Measurements from ENCODE around the gene ARHGAP25.
A peak's percentile ranks its signal among the peaks of the same experiment; 100 is the strongest.
"Not testable (repeated sequence)": the region's sequence is repeated elsewhere in the genome, so short reads cannot be mapped to it uniquely, and the experiment has no call there.

Gene ARHGAP25

DNA sequence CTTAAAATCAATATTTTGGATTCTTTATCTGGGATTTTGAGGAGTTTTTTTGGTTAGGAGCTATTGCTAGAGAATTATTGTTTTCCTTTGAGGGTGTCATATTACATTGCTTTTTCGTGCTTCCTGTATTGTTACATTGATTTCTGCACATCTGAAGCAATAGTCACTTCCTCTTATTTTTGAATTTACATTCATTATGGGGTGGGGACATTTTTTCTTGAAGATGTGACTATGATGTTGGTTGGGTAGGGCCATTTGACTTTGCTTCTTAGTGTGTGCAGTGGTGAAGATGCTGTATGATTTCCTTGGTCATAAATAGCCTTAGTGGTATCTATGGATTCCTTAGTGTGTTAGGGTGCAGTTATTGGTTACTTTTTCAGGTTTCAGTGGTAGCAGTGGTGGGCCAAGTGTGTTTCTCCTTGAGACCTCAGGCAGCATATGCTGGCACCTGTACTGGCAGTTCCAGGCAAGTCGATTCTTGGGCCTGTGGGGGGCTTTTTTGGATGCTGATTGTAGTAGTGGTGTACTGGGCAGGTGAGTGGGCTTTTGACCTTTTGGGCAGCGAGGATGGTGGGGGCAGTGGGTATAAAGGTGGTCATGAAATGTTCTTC is 61.8 kb downstream of the ARHGAP25 start:
- DNase-seq (ENCODE audit: low read depth, low spot score): no peak
- H3K27ac ChIP-seq: no peak overlapping the region
- no peak for TF ChIP-seq POLR2AphosphoS5 (IDR thresholded peaks at IDR 0.05; ENCODE audit: borderline replicate concordance, low read depth, low read length)
- no peak for TF ChIP-seq EZH2 (IDR thresholded peaks at IDR 0.05)
- TF ChIP-seq FOXP2 (optimal IDR thresholded peaks at IDR 0.05; ENCODE audit: control extremely low read depth, extremely low read length, insufficient read depth): no peak
- no peak overlapping the region for H3K9ac ChIP-seq (ENCODE audit: insufficient read length)
- no peaks in the 10 kb centered on the region for H3K36me3 ChIP-seq (ENCODE audit: insufficient read depth, low read length)
- no peak overlapping the region for H3K4me3 ChIP-seq
- H3K9me3 ChIP-seq (ENCODE audit: low read depth, low read length): peaks cover 3% of the 10 kb centered on the region; the same call in 1 of the 2 replicates

DNA sequence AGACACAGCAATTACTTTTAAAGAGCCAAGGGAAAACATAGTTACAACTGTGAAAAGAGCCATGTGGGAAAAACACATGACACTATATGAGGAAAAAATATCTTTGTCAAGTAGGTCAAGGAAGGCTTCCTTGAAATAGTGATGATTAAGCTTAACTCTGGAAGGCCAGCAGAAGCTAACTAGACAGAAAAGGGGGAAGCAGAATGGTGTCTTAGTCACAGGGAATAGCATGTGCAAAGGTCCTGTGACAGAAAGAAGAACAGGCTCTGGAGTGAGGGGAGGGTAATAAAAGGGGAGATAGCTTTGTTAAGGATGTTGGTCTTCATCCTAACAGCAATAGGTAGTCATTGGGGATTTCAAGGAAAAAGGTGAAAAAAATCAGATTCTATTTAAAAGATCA is 64.0 kb downstream of the ARHGAP25 start:
- TF ChIP-seq POLR2AphosphoS5 (IDR thresholded peaks at IDR 0.05; ENCODE audit: borderline replicate concordance, low read depth, low read length) (no peak), EZH2 (IDR thresholded peaks at IDR 0.05) (no peak), FOXP2 (optimal IDR thresholded peaks at IDR 0.05; ENCODE audit: control extremely low read depth, extremely low read length, insufficient read depth) (no peak)
- Histone ChIP-seq H3K36me3 (ENCODE audit: insufficient read depth, low read length) (no peaks in the 10 kb centered on the region), H3K27ac (no peak overlapping the region), H3K9me3 (ENCODE audit: low read depth, low read length) (0 out of 2 replicates have a peak, but pooled peaks cover under 1% of the 10 kb centered on the region), H3K4me3 (no peak overlapping the region), H3K9ac (ENCODE audit: insufficient read length) (no peak overlapping the region)
- DNase-seq (ENCODE audit: low read depth, low spot score): no peak

DNA sequence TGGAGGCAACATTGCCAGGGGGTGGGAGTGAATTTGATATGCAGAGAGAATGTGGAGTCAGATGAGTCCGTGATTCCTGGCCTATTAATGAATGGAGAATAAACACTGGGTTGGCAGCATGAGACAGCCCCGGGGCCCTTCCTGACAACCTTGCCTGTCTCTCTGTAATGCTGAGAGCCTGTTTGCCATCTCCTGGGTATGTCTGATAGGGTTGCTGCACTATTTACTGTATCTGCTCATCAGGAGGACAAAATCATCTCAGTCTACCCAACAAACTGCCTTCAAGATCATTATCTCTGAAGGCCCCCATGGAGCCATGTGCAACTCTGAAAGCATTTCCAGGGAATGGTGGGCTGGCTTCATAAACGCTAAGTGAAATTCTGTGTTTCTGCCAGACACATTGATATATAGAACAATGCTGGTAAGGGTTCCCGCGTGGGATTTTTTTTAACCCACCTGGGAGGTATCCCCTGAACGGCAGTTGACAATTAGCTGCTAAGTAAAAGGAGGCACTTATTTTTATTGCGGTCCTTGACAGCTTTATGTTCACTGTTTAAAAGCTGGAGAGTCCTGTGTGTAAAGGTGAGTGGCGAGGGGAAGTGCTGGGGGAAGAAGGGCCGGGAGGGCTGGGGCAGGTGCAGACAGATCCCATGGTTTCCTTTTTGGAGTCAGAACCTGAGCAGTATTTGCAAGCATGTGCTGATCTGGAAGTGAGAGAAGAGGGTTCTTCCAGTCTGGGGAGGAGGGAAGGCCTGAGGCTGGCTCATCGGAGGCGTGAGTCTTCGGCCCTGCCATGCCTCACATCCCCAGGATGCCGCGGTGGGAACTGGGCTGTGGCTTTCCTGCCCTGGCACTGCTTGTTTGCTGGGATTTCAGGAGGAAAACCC is 64.8 kb downstream of the ARHGAP25 start:
- Histone ChIP-seq H3K4me3 (no peak overlapping the region), H3K9ac (ENCODE audit: insufficient read length) (no peak overlapping the region), H3K36me3 (ENCODE audit: insufficient read depth, low read length) (no peaks in the 10 kb centered on the region), H3K27ac (no peak overlapping the region), H3K9me3 (ENCODE audit: low read depth, low read length) (no peaks in the 10 kb centered on the region)
- TF ChIP-seq FOXP2 (optimal IDR thresholded peaks at IDR 0.05; ENCODE audit: control extremely low read depth, extremely low read length, insufficient read depth) (no peak), EZH2 (IDR thresholded peaks at IDR 0.05) (no peak), POLR2AphosphoS5 (IDR thresholded peaks at IDR 0.05; ENCODE audit: borderline replicate concordance, low read depth, low read length) (no peak)
- no peak for DNase-seq (ENCODE audit: low read depth, low spot score)

DNA sequence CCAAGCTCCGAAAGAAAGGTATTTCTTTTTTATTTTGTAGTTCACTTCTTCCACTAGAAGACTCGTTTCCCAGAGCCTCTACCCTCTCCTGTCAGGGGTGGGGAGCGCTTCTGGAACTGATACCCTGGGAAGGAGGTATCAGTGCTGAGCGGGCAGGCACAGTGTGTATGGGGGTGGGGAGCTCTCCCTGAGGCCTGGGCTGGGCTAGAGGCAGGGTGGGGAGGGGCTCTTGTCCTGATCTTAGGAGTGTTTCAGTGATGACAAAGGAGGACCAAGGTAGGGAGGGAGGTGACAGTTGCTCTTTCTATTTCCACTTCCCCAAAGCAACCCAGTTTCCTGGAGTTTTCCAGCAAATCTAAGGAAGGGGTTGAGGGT is 65.4 kb downstream of the ARHGAP25 start:
- TF ChIP-seq POLR2AphosphoS5 (IDR thresholded peaks at IDR 0.05; ENCODE audit: borderline replicate concordance, low read depth, low read length) (no peak), EZH2 (IDR thresholded peaks at IDR 0.05) (no peak)
- Histone ChIP-seq H3K4me3 (no peak overlapping the region), H3K27ac (no peak overlapping the region), H3K36me3 (ENCODE audit: insufficient read depth, low read length) (no peaks in the 10 kb centered on the region), H3K9me3 (ENCODE audit: low read depth, low read length) (no peaks in the 10 kb centered on the region), H3K9ac (ENCODE audit: insufficient read length) (no peak overlapping the region)
- DNase-seq (ENCODE audit: low read depth, low spot score): no peak

DNA sequence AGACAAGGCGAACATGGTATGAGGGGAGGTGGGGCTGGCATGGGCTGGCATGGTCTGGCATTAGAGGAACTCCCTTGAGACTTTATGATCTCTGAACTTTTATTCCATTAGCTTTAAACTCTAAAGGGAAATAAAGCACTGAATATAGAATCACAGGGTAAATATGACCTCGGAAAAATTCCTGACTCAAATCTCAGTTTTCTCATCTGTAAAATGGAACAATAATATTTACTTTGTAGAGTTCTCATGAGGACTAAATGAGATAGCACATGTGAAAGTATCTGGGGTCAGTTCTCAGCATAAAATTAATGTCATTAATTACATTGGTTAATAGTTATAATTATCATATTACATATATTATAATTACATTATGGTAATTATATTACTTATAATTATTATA is 65.9 kb downstream of the ARHGAP25 start:
- DNase-seq (ENCODE audit: low read depth, low spot score): no peak
- Histone ChIP-seq H3K27ac (no peak overlapping the region), H3K9ac (ENCODE audit: insufficient read length) (no peak overlapping the region), H3K36me3 (ENCODE audit: insufficient read depth, low read length) (no peaks in the 10 kb centered on the region), H3K9me3 (ENCODE audit: low read depth, low read length) (no peaks in the 10 kb centered on the region), H3K4me3 (no peak overlapping the region)
- TF ChIP-seq EZH2 (IDR thresholded peaks at IDR 0.05) (no peak), POLR2AphosphoS5 (IDR thresholded peaks at IDR 0.05; ENCODE audit: borderline replicate concordance, low read depth, low read length) (no peak), FOXP2 (optimal IDR thresholded peaks at IDR 0.05; ENCODE audit: control extremely low read depth, extremely low read length, insufficient read depth) (no peak)

DNA sequence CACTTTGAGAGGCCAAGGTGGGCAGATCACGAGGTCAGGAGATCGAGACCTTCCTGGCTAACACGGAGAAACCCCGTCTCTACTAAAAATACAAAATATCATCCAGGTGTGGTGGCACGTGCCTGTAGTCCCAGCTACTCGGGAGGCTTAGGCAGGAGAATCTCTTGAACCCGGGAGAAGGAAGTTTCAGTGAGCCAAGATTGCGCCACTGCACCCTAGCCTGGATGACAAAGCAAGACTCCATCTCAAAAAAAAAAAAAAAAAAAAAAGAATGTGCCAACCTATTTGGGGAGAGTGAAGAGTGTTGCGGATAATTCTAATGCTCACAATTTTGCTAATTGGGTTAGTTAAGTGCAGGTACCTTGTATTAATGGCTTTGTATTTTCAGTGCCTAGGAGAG is 67.5 kb downstream of the ARHGAP25 start:
- H3K36me3 ChIP-seq (ENCODE audit: insufficient read depth, low read length); H3K27ac ChIP-seq: not testable (repeated sequence)

DNA sequence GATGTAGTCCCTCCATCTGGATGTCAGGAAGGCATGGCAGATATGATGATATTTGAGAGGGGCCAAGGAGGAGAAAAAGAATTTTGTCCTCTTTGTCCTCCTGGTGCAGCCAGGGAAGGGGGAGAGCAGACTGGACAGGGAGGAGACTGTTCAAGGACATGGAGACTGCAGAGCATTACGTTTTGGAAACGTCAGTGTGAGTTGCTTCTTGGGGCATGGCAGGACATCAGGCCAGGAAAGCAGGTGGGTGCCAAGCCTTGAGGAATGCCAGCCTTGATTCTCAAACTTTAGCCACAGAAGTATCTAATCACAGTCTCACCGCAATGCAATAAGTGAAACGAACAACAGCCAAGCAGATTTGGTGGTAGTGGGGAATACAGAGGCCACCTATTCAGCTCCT is 70.4 kb downstream of the ARHGAP25 start:
- no peak overlapping the region for H3K27ac ChIP-seq
- DNase-seq (ENCODE audit: low read depth, low spot score): no peak
- H3K9ac ChIP-seq (ENCODE audit: insufficient read length): no peak overlapping the region
- H3K9me3 ChIP-seq (ENCODE audit: low read depth, low read length): no peaks in the 10 kb centered on the region
- no peaks in the 10 kb centered on the region for H3K36me3 ChIP-seq (ENCODE audit: insufficient read depth, low read length)
- TF ChIP-seq FOXP2 (optimal IDR thresholded peaks at IDR 0.05; ENCODE audit: control extremely low read depth, extremely low read length, insufficient read depth) (no peak), POLR2AphosphoS5 (IDR thresholded peaks at IDR 0.05; ENCODE audit: borderline replicate concordance, low read depth, low read length) (no peak), EZH2 (IDR thresholded peaks at IDR 0.05) (no peak)
- H3K4me3 ChIP-seq: no peak overlapping the region

More for the DNA sequence above, 67.5 kb downstream of the ARHGAP25 start:
- H3K9me3 ChIP-seq (ENCODE audit: low read depth, low read length); H3K9ac ChIP-seq (ENCODE audit: insufficient read length); H3K4me3 ChIP-seq; DNase-seq (ENCODE audit: low read depth, low spot score): not testable (repeated sequence)

DNA sequence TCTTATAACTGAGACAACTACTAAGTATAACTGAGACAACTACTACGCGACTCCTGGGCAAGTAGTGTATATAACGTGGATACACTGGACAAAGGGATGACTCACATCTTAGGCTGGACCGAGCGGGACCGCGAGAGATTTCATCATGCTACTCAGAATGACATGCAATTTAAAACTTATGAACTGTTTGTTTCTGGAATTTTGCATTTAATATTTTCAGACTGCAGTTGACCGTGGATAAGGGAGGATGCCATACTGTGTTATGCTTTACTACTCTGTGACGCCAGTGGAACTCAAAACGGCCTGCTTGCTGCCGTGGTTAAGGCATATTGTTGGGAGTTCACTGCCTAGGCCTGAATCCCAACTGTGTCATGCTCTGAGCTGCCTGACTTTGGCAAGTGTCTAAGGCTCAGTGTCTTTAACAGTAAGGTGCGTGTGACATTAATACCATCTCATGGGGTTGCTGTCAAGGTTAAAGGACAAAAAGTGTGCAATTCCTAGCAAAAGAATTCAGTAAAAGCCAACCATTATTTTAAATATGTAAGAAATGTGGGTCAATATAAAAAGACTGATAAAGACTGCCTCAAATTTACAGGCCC is 72.0 kb downstream of the ARHGAP25 start:
- H3K9ac ChIP-seq (ENCODE audit: insufficient read length): no peak overlapping the region
- H3K27ac ChIP-seq: 0 out of 2 replicates have a peak overlapping the region, but pooled peaks have one; percentile 6
- no peaks in the 10 kb centered on the region for H3K36me3 ChIP-seq (ENCODE audit: insufficient read depth, low read length)
- H3K4me3 ChIP-seq: no peak overlapping the region
- no peaks in the 10 kb centered on the region for H3K9me3 ChIP-seq (ENCODE audit: low read depth, low read length)
- DNase-seq (ENCODE audit: low read depth, low spot score): no peak
- TF ChIP-seq FOXP2 (optimal IDR thresholded peaks at IDR 0.05; ENCODE audit: control extremely low read depth, extremely low read length, insufficient read depth) (no peak), POLR2AphosphoS5 (IDR thresholded peaks at IDR 0.05; ENCODE audit: borderline replicate concordance, low read depth, low read length) (no peak), EZH2 (IDR thresholded peaks at IDR 0.05) (no peak)

Measured in SK-N-MC (cell line).